T47D (cell line): ENCODE data around the gene ITPR2.

Experiments used
- DNase-seq, 2 experiments: peaks; one replicate each; pipeline versions ENCODE4 v3.0.0 to v3.0.0-alpha.2; 2011 to 2012; ENCODE audit warnings: low read depth in 1 of 2, low spot score in 1 of 2
- JUND ChIP-seq: IDR thresholded peaks from 2 replicates; pipeline ENCODE4 v1.6.1; 2012; ENCODE audit warnings: low read depth
- in situ Hi-C: cut with HindIII; loops from 2 replicates; pipeline ENCODE4 v1.10.0; 2016; ENCODE audit warnings: low sequenced_read_pairs, low pct_unique_long_range_greater_than_20kb

The ITPR2 gene

GRCh38 chr12:26361964-26362363, 471.0 kb downstream of the ITPR2 start:
- in situ Hi-C loops = no loop called here
- DNase-seq = no peak
- no peak for TF ChIP-seq JUND

DNA sequence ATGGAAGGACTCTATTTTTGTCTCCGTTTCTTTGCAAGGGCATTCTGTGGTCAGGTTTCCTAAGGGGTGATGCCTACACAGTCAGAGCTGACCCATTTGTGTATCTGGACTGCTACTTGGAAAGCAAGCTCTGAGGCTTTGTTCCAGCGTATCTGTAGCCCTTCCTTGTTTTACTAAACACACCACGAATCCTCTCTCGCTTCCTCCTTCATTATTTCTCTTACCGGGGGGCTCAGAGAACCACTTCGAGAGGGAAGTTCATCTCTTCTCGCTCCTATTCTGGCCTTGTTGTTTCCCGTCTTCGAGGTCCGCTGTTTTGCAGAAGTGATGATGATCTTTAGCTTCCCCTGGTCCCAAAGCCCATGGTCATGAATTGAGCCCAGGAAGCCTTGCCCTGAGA, 472.9 kb downstream of the ITPR2 start:
- in situ Hi-C loops = no loop called here
- DNase-seq = no peak
- no peak for TF ChIP-seq JUND

DNA sequence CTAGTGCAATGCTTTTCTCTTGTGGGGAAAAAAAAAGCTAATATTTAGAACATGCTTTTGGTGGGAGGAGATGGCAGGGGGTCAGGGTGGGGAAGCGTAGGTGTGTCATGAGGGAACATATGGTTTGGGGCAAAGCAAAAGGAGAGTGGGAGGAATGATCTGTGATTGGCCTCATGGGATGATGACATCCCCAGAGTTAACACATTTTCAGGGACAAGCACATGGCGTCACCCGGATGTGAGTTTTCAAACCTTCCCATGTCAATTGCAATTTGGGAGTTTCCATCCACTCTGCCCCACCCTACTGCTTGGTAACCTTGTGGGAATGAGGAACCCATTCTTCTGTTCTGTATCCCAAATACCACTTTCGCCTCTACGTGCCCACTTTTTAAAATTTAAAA, 473.4 kb downstream of the ITPR2 start:
- in situ Hi-C loops = no loop called here
- DNase-seq = no peak
- TF ChIP-seq JUND = no peak

DNA sequence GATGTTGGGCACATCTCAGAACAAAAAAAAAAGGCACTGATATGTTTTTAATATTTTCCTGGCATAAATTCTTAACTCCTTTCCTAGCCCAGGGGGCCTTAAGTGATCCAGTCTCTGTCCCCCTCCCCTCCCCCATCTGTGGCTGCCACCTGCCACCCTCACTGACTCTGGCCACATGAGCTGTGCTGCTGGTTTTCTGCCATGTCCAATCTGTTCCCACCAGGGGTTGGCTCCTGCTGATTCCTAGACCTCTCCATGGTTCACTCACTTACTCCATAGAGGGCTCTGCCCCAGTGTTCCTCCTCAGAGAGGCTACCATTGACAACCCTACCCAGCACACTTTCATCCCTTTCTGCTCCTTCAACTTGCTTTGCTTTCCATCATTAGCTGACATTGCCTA, 474.3 kb downstream of the ITPR2 start:
- no peak for TF ChIP-seq JUND
- in situ Hi-C loops = no loop called here
- no peak for DNase-seq

GRCh38 chr12:26347300-26347699, 485.7 kb downstream of the ITPR2 start:
- no peak for TF ChIP-seq JUND
- in situ Hi-C loops = no loop called here
- no peak for DNase-seq

DNA sequence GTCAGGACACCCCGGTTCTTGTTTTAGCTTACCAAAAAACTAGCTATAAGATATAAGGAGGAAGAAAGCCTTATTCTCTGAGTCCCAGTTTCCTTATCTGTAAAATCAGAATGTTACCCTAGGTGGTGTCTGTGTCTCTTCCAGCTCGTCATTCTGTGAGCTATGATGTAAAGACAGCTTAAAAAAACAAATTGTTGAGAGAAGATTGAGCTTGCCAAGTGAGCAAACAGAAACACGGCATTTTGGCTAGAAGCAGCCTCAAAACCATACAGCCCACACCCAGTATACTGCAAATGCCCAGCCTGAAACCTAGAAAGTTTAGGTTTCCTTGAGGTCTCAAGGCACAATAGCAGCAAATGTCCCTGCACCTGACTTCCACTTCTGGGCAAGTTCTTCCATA, 486.3 kb downstream of the ITPR2 start:
- peak in 1 of 2 experiments; percentile 10 for DNase-seq
- in situ Hi-C loops = no loop called here
- TF ChIP-seq JUND = no peak

GRCh38 chr12:26345471-26346003, 487.5 kb downstream of the ITPR2 start:
- in situ Hi-C loops = no loop called here
- no peak for DNase-seq
- no peak for TF ChIP-seq JUND

DNA sequence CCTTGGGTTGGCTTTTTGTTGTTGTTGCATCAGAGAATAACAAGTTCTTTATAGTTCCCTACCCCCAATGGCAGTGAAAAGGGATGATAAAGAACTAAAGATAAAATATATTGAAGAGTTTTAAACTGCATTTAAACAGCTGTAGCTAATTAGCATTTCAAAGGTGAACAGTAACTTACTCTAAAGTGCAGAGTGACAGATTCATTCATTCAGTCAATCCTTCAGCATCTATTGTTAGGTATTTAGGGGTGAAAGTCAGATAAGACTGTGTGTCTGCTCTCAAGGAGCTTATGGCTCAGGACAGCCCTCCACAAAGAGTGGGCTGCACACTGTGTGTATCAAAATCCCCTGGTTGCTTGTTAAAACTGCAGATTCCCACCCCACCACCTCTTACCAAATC, 491.5 kb downstream of the ITPR2 start:
- TF ChIP-seq JUND = no peak
- in situ Hi-C loops = no loop called here
- DNase-seq = no peak

DNA sequence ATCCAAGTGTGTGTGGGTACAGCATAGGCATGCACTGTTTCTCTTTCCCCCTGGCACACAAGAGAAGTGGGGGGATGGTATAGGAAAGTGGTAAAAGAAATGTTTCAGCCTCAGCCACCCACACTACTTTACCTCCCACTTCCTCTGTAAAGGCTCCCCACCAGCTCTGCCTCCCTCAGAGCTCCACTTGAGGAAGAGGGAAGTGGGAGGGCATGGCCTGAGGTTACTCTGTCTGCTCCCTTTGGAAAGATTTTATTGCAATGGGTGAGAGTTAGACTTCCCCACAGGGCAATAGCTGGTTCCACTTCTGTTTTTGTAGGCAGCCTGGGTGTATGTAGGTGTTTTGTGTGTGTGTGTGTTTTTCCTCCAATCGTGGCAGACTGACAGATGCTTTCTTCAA, 492.3 kb downstream of the ITPR2 start:
- no peak for TF ChIP-seq JUND
- DNase-seq = no peak
- in situ Hi-C loops = no loop called here

DNA sequence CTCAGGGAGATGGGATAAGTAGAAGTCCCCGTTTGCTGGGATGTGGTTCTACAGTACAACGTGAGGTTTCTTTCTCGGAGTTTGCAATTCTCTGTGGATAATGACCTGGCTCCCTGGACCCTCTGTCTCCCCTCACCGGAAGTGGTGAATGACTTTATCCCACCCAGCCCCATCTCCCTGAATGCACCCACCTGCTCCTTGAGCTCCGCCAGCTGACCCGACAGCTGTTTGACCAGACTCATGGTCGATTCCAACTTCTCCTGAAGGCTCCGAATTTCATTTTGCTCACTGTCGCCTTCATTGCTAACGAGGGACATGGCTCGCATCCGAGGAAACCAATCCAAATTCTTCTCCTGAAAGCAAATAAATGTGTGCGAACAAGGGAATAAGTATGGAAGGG, 493.0 kb downstream of the ITPR2 start:
- no peak for DNase-seq
- in situ Hi-C loops = no loop called here
- TF ChIP-seq JUND = no peak

DNA sequence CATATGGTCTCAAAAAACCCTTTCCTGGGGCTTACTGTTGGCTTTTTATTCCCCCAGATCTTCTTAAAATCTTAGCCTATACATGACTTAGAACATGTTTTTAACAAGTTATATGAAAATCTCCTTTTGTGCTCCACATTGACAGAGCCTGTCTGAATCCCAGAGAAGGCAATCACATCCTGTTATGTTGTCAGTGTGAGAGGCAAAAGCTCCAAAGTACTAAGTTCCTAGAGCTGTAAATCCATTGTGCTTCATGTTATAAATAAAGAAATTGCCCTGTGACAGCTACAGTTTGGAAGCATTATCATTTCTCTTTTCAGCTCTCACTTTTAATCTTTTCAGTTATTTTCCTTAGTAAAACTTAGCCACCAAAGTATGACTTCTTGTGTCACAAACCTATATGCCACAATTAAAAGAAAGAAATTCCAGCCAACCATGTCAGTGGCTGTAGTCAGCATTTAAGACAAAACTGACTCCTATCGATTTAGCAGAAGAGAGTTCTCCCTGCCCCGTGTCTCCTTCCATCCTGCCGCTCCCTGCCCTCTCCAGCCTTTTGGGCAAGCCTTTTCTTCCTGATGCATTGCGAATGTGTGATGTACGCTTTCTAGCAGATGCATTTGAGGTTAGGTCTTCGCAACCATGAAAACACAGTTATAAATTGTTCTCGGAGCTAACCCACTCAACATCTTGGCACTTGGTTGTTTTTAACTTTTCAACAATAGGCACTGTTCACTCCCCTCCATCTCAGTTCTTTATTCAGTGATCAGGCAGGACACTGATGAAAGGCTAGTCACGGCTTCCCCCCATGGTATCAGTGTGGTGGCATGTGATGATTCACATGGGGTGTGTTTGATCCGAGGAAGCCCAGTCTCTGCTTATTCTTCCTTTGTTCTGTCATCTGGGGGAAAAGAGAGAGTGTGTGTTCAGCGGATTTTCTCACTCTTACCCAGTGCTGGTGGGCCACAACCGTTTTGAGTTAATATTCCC, 494.1 kb downstream of the ITPR2 start:
- in situ Hi-C loops = no loop called here

GRCh38 chr12:26335651-26336050, 497.3 kb downstream of the ITPR2 start:
- TF ChIP-seq JUND = no peak
- DNase-seq = no peak
- in situ Hi-C loops = no loop called here

More for the DNA sequence above, 494.1 kb downstream of the ITPR2 start:
- DNase-seq = no peak
- no peak for TF ChIP-seq JUND

DNA sequence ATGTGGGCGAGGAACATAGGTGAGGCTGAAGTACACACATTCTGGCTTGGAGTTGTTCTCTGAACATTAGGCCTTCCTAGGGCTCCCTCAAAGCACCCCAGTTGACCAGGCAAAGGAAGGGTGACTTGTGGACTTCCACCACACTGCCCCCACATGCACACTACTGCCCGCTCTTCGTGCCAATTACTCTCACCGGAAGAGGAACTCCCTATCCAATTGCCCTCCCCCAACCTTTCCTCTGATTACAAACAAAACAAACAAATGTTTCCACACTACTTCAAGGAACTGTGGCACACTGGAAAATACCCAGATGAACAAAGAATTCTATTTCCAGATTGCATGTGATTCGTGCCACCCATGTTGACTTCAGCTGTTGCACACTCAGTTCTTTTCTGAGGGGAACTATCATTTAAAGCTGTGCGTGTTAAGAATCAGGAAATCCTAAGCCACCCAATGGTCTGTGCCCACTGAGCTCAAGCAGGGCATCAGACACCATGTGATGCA, 498.3 kb downstream of the ITPR2 start:
- TF ChIP-seq JUND = no peak
- no peak for DNase-seq

GRCh38 chr12:26331960-26332359, 501.0 kb downstream of the ITPR2 start:
- DNase-seq = no peak
- no peak for TF ChIP-seq JUND
- in situ Hi-C loops = no loop called here

More for the DNA sequence above, 498.3 kb downstream of the ITPR2 start:
- in situ Hi-C loops = no loop called here
